IMR-90 (cell line): ENCODE results near the gene PXDC1. TPM values are rescaled to one million over a fixed set of nuclear protein-coding genes. Genes with fewer than 3 reads are reported as not detected.

Source experiments
- ATAC-seq: fragments of 200-7000 bp; cut with Tn5 transposase; 2 replicates; pipeline ENCODE4 v1.9.1; 2020; ENCODE audit warnings: low read depth, mild to moderate bottlenecking, moderate library complexity
- BruUV-seq: library from RNA; stranded (reverse); fragments of 400-500 nt; replicated peaks from 2 replicates; lab custom pipeline; 2021; lab: Mats Ljungman, UMichigan
- CTCF ChIA-PET: fragments of 300-600 bp; formaldehyde crosslinking; extraction: SDS; loops from one replicate; lab custom pipeline; 2021; ENCODE audit warnings: antibody characterized with exemption; lab: Yijun Ruan, JAX
- POLR2A ChIA-PET: fragments of 300-600 bp; sonication (Branson Sonifier 250); formaldehyde crosslinking; loops from one replicate; lab custom pipeline; 2022; ENCODE audit warnings: antibody characterized with exemption; ENCODE audit not compliant: unreplicated experiment; lab: Charles Lee
- DNase-seq: peaks from one replicate; pipeline ENCODE4 v3.0.0; 2013
- H2AFZ ChIP-seq: replicated peaks from 2 replicates; pipeline ENCODE3; 2013; ENCODE audit warnings: low read length, mild to moderate bottlenecking; ENCODE audit not compliant: poor library complexity
- H2AK5ac ChIP-seq: 2 replicates; pipeline ENCODE4 v1.6.1; 2013; ENCODE audit warnings: low read depth, low read length, inconsistent platforms
- H2AK9ac ChIP-seq: replicated peaks from 2 replicates; pipeline ENCODE3; 2013; ENCODE audit warnings: mild to moderate bottlenecking, low read depth, low read length, moderate library complexity; ENCODE audit not compliant: poor library complexity
- H2BK120ac ChIP-seq: 2 replicates; pipeline ENCODE4 v1.6.1; 2013; ENCODE audit warnings: low read depth, low read length, inconsistent platforms
- H2BK15ac ChIP-seq: 3 replicates; pipeline ENCODE4 v1.6.1; 2013; ENCODE audit warnings: low read depth, low read length, inconsistent platforms
- H2BK20ac ChIP-seq: 2 replicates; pipeline ENCODE4 v1.6.1; 2013; ENCODE audit warnings: low read depth, mild to moderate bottlenecking, inconsistent platforms, low read length, moderate library complexity
- H2BK5ac ChIP-seq: 2 replicates; pipeline ENCODE4 v1.6.1; 2013; ENCODE audit warnings: mild to moderate bottlenecking, low read depth, low read length, inconsistent platforms; ENCODE audit not compliant: poor library complexity, severe bottlenecking
- H3K14ac ChIP-seq: replicated peaks from 2 replicates; pipeline ENCODE4 v1.6.1; 2013; ENCODE audit warnings: low read depth, low read length, inconsistent platforms
- H3K18ac ChIP-seq: 2 replicates; pipeline ENCODE4 v1.6.1; 2013; ENCODE audit warnings: low read depth, low read length, control low read depth
- H3K23ac ChIP-seq: 2 replicates; pipeline ENCODE4 v1.6.1; 2013; ENCODE audit warnings: low read depth, low read length, inconsistent platforms
- H3K27ac ChIP-seq: 2 replicates; pipeline ENCODE4 v1.5.1; 2013; ENCODE audit warnings: mild to moderate bottlenecking, control low read depth, low read length; ENCODE audit not compliant: insufficient read depth
- H3K27me3 ChIP-seq: 2 replicates; pipeline ENCODE4 v1.6.1; 2013; ENCODE audit warnings: low read length; ENCODE audit not compliant: control insufficient read depth, insufficient read depth
- H3K36me3 ChIP-seq: 2 replicates; pipeline ENCODE4 v1.6.1; 2013; ENCODE audit warnings: low read length, mixed read lengths; ENCODE audit not compliant: control insufficient read depth, insufficient read depth
- H3K4ac ChIP-seq: 2 replicates; pipeline ENCODE4 v1.6.1; 2013; ENCODE audit warnings: low read depth, low read length, inconsistent platforms
- H3K4me1 ChIP-seq: 2 replicates; pipeline ENCODE4 v1.6.1; 2013; ENCODE audit warnings: low read length, mixed read lengths; ENCODE audit not compliant: control insufficient read depth, insufficient read depth
- H3K4me2 ChIP-seq: 2 replicates; pipeline ENCODE4 v1.6.1; 2013; ENCODE audit warnings: low read depth, mild to moderate bottlenecking, control low read depth, low read length, moderate library complexity
- H3K4me3 ChIP-seq: 2 replicates; pipeline ENCODE4 v1.5.1; 2013; ENCODE audit warnings: low read depth, mild to moderate bottlenecking, control low read depth, low read length, moderate library complexity; ENCODE audit not compliant: insufficient read depth
- H3K56ac ChIP-seq: 2 replicates; pipeline ENCODE4 v1.6.1; 2013; ENCODE audit warnings: low read length, inconsistent platforms; ENCODE audit not compliant: insufficient read depth; ENCODE audit errors: extremely low read depth
- H3K79me1 ChIP-seq, 2 experiments: 2 replicates each; pipeline ENCODE4 v1.6.1; 2013; ENCODE audit warnings: low read length in 2 of 2, inconsistent platforms in 1 of 2, low read depth in 1 of 2
- H3K9ac ChIP-seq: 2 replicates; pipeline ENCODE4 v1.6.1; 2013; ENCODE audit warnings: low read depth, low read length, control low read depth
- H3K9me1 ChIP-seq: 2 replicates; pipeline ENCODE4 v1.6.1; 2013; ENCODE audit warnings: low read length, inconsistent platforms; ENCODE audit not compliant: insufficient read depth
- H3K9me3 ChIP-seq: 2 replicates; pipeline ENCODE4 v1.6.1; 2013; ENCODE audit warnings: low read length; ENCODE audit not compliant: control insufficient read depth, insufficient read depth
- H4K20me1 ChIP-seq: 2 replicates; pipeline ENCODE4 v1.6.1; 2013; ENCODE audit warnings: low read length, inconsistent platforms; ENCODE audit not compliant: insufficient read depth
- H4K5ac ChIP-seq: 2 replicates; pipeline ENCODE4 v1.6.1; 2013; ENCODE audit warnings: mild to moderate bottlenecking, low read depth, low read length, control low read depth
- H4K8ac ChIP-seq, 2 experiments: 2 replicates each; pipeline ENCODE4 v1.6.1; 2013; ENCODE audit warnings: low read depth in 2 of 2, low read length in 2 of 2, control low read depth in 1 of 2, inconsistent platforms in 1 of 2
- H4K91ac ChIP-seq: 2 replicates; pipeline ENCODE4 v1.6.1; 2013; ENCODE audit warnings: low read depth, low read length, inconsistent platforms; ENCODE audit not compliant: insufficient read depth
- CHD1 ChIP-seq: IDR thresholded peaks from 2 replicates; pipeline ENCODE4 v1.6.1; 2012; ENCODE audit warnings: low read depth, low read length, improper control_type of control experiment
- CTCF ChIP-seq: conservative IDR thresholded peaks from 2 replicates; pipeline ENCODE4 v1.5.1; 2012; ENCODE audit warnings: mild to moderate bottlenecking, low read depth, low read length, improper control_type of control experiment
- ELK1 ChIP-seq: fragments of 150-350 bp; IDR thresholded peaks from 2 replicates; pipeline ENCODE4 v1.6.1; 2016; ENCODE audit warnings: low read depth, mild to moderate bottlenecking, low read length, moderate library complexity, borderline replicate concordance
- FOS ChIP-seq: fragments of 150-350 bp; IDR thresholded peaks from 2 replicates; pipeline ENCODE4 v1.6.1; 2016; ENCODE audit warnings: low read depth, low read length
- MAFK ChIP-seq: IDR thresholded peaks from 2 replicates; pipeline ENCODE4 v1.6.1; 2012; ENCODE audit warnings: low read depth, low read length, improper control_type of control experiment
- NFE2L2 ChIP-seq: fragments of 150-350 bp; IDR thresholded peaks from 2 replicates; pipeline ENCODE4 v1.6.1; 2016; ENCODE audit warnings: low read depth, mild to moderate bottlenecking, low read length
- RCOR1 ChIP-seq: IDR thresholded peaks from 2 replicates; pipeline ENCODE4 v1.6.1; 2012; ENCODE audit warnings: mild to moderate bottlenecking, low read length, improper control_type of control experiment; ENCODE audit not compliant: insufficient replicate concordance
- RFX5 ChIP-seq: IDR thresholded peaks from 2 replicates; pipeline ENCODE4 v1.8.0; 2012; ENCODE audit warnings: low read depth, mild to moderate bottlenecking, low read length, moderate library complexity
- USF2 ChIP-seq: fragments of 150-350 bp; IDR thresholded peaks from 2 replicates; pipeline ENCODE4 v1.6.1; 2017; ENCODE audit warnings: mild to moderate bottlenecking, antibody characterized with exemption, low read length, low read depth
- WGBS, 2 experiments: methylation state at CpG; one replicate each; pipeline versions ENCODE4 v1.1.5 to v1.1.7; 2013; ENCODE audit warnings: missing lambda C conversion rate in 2 of 2; ENCODE audit not compliant: insufficient read length in 1 of 2; ENCODE audit errors: extremely low coverage in 2 of 2; 5-methylcytosine and 5-hydroxymethylcytosine counted together
- dilution Hi-C: fragments of 300-500 bp; cut with HindIII; formaldehyde crosslinking; loops from one replicate; pipeline ENCODE4 v1.14.3; 2018; ENCODE audit warnings: low sequenced_read_pairs; ENCODE audit not compliant: unreplicated experiment
- in situ Hi-C: fragments of 300-500 bp; cut with MboI; formaldehyde crosslinking; loops from 3 replicates; pipeline ENCODE4 v1.14.3; 2019; ENCODE audit warnings: low sequenced_read_pairs, inconsistent platforms, mixed read lengths
- intact Hi-C: fragments of 100-400 bp; cut with micrococcal nuclease; formaldehyde crosslinking; loops from 2 replicates; pipeline ENCODE4 v1.10.0; 2022
- polyA plus RNA-seq, 3 experiments: library from polyadenylated mRNA; depleted of rRNA; stranded (reverse); fragments of >200 nt; gene quantifications; 2 replicates each; pipeline ENCODE4 v1.2.3, GENCODE V29; 2012; ENCODE audit warnings: low replicate concordance in 1 of 3
- total RNA-seq: library from RNA; depleted of rRNA; stranded (reverse); fragments of >200 nt; gene quantifications from 2 replicates; pipeline ENCODE4 v1.2.3, GENCODE V29; 2012

The PXDC1 gene
- total and polyA plus RNA-seq, 2 of the 4 experiments (the other 2 are of a cell fraction): 63.3 to 72.2 TPM

- no peak for ATAC-seq
Measured at GRCh38 chr6:3793545-3793944, 42.0 kb upstream of the PXDC1 start.

More at GRCh38 chr6:3793545-3793944, 42.0 kb upstream of the PXDC1 start:
- Histone ChIP-seq H2AK9ac (no peak overlapping the region), H3K56ac (no peak overlapping the region), H3K9me3 (no peaks in the 10 kb centered on the region), H3K14ac (no peak overlapping the region), H3K4me3 (no peak overlapping the region), H4K91ac (no peak overlapping the region), H3K9me1 (peaks cover 25% of the 10 kb centered on the region), H3K36me3 (no peaks in the 10 kb centered on the region), H2AFZ (no peak overlapping the region), H4K20me1 (no peaks in the 10 kb centered on the region), H2BK15ac (no peak overlapping the region), H3K23ac (no peak overlapping the region), H3K4ac (no peak overlapping the region), H3K9ac (no peak overlapping the region), H4K5ac (no peak overlapping the region), H2BK20ac (no peak overlapping the region), H3K18ac (no peak overlapping the region), H3K4me2 (no peak overlapping the region), H2BK120ac (no peak overlapping the region), H2BK5ac (no peak overlapping the region), H3K4me1 (peaks cover 23% of the 10 kb centered on the region), H2AK5ac (no peak overlapping the region), H3K79me1 (no peaks in the 10 kb centered on the region; a peak in 1 of 4 replicates), H4K8ac (no peak overlapping the region), H3K27ac (no peak overlapping the region), H3K27me3 (no peaks in the 10 kb centered on the region)
- DNase-seq: no peak
- ChIA-PET CTCF (no interaction called here), POLR2A (no interaction called here)
- no CpG with 5 or more reads among the region's 3 CpGs for WGBS, 2 experiments
- TF ChIP-seq RCOR1 (no peak), MAFK (no peak), CTCF (no peak), ELK1 (no peak), NFE2L2 (no peak), USF2 (no peak), FOS (no peak), RFX5 (no peak), CHD1 (no peak)
- BruUV-seq: no TSS peak
- in situ Hi-C loops (no loop called here), intact Hi-C loops (no loop called here), dilution Hi-C loops (no loop called here)
